Mesenteric fat pad (tissue), 1 donor: ENCODE results near the gene UBXN1. TPM values are rescaled to one million over a fixed set of nuclear protein-coding genes. Genes with fewer than 3 reads are reported as not detected.
A peak's percentile ranks its signal among the peaks of the same experiment; 100 is the strongest.
"Not testable (repeated sequence)": the region's sequence is repeated elsewhere in the genome, so short reads cannot be mapped to it uniquely, and the experiment has no call there.

ENCODE experiments used
- DNase-seq: peaks from one replicate; pipeline ENCODE4 v3.0.0-alpha.2; 2020; ENCODE audit warnings: low spot score
- total RNA-seq: library from RNA; stranded (reverse); fragmentation: NEBNext Ultra II Directional; extraction: Animal tissue kit (Norgen Biotek cat#: 25700); gene quantifications from one replicate; pipeline ENCODE4 v1.2.1, GENCODE V29; 2021
- donor health status: DM: yes; HTN: yes; CAD: no.

Gene UBXN1
- total RNA-seq, 1 donor from 2014 or later = 108 TPM

DNA sequence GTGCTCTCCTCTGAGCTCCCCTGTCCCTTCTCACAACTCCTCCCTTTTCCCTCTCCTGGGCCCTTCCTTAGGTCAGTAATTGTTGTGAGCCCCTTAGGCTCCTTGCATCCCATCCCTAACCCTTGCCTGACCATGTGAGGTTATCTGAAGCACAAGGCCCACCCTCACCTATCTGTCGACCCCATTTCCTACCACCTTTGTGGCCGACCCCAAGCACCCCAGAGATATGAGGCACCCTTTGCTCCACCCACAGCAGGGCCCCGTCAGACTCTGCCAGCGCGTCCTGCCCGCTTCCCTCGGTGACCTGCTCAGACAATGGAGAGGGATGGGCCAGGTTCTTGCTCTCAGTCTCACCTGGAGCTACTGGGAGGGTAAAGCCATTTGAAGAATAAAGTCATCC is 29.9 kb upstream of the UBXN1 start:
- no peak for DNase-seq

DNA sequence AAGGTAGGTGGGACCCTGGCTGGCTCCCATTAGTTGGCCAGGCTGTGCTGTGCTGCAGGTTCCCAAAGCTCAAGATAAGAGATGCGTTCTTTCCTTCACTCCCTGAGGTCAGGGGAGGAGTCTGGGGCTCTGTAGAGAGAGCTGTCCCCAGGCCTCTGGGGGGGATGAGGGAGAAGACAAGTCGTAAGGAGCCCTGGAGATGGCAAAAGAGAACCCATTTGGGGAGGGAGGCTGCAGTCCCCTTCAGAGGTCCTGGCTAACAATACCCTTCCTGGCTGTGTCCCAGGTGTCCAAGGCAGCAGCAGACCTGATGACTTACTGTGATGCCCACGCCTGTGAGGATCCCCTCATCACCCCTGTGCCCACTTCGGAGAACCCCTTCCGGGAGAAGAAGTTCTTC is 29.5 kb upstream of the UBXN1 start:
- DNase-seq = no peak

DNA sequence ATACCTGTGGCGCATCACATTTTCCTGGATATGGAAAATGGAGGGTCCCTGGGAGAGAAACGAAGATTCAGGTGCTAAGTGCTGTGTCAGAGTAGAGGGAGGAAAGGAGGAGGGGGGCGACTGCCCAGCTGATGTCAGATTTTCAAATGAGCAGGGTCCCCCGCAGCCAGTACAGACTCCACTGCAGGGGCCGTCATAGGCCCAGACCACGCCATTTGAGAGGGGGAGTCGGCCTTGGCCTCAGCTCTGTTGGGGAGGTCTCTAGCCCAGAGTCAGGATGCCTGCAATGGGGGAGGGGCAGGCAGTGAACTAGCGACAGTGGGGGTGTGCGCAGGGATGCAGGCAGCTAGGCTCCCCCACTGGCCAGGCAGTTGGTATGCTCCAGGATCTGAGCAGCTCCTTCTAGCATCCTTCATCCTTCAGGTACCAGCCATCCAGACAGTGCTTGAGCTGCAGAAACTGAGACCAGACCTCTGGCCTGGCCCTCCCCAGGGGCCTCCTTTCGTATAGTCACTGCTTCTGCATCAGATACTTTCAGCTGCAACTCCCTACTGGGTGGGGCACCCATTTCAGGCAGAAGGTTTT is 28.5 kb upstream of the UBXN1 start, which contains the start of the genes BSCL2 and GNG3:
Gene BSCL2 (minus strand): TSS at position 148 of the 585 bp plus-strand sequence. CDS start 229 bp downstream, outside the sequence.
Gene GNG3 (plus strand): TSS at position 400 of the 585 bp plus-strand sequence. CDS start 620 bp downstream, outside the sequence.
- no peak for DNase-seq

DNA sequence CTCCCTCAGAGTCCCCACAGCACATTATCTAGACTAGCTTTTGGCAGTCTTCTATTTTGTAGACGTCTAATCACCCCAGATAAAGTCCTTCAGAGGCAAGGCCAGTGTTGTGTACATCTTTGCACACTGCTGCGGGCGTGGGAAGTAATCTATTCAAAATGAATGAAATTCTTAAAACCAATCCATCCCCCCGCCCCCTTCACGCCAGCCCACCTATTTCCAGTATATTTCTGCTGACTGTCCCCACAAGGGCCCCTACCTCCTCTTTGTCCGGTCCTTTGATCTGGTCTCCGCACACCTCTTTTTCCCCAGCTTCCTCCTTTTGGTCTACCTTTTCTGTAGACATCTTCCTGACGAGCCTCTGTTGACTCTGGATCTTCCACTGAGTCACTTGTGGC is 28.0 kb upstream of the UBXN1 start:
- DNase-seq = no peak

- peak; percentile 99 for DNase-seq
Observed at GRCh38 chr11:62705880-62706849, 27.3 kb upstream of the UBXN1 start.

GRCh38 chr11:62705413-62705812 is 26.5 kb upstream of the UBXN1 start:
- DNase-seq = no peak

GRCh38 chr11:62703921-62704320 is 25.0 kb upstream of the UBXN1 start:
- DNase-seq = not testable (repeated sequence)

DNA sequence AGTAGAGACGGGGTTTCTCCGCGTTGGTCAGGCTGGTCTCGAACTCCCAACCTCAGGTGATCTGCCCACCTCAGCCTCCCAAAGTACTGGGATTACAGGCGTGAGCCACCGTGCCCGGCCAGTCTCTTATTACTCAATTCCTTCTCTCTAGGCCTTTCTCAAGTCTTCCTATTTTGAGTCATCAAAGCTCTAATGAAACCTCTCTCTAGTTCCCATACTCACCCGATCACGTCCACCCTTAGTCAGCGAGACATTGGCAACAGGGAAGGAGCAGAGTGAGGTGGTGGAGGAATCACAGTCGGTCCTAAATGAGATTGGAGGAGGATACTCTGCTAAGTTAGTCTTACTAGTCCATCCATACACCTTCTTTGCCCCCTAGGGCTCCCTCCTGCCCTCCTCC is 23.4 kb upstream of the UBXN1 start:
- DNase-seq = no peak

DNA sequence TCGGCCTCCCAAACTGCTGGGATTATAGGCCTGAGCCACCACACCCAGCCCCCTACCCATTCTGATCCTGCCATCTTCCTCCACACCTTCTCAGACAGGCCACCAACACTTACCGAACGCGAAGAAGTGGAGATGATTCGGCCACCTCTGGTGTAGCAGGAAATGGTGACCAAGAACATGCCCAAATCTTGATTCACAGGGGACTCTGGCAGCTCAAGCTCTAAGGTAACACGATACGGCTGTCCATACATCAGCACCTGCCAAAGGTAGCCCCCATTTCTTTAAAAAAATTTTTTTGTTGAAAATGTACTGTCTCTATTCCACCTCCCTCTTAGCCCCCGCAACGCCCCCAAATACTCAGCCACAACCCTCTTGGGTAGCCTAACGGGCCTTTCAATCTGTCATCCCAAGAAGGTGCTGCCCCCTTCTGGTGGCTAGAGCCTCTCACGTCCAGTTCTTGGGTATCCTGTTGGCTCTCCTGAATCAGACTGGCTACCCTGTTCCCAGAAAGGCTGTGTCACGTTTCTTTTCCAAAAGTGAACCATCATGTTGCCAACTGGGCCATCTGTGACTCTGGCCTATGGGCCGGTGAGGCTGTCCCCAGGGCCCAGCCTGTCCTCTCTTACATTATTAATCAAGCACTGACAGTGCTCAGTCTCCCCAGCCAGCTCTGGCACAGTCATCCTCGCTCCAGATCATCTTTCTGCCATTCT is 15.7 kb upstream of the UBXN1 start:
- DNase-seq = no peak

- not testable (repeated sequence) for DNase-seq
Observed at GRCh38 chr11:62693624-62694023, 14.8 kb upstream of the UBXN1 start.

- no peak for DNase-seq
Observed at GRCh38 chr11:62689421-62690183, 10.7 kb upstream of the UBXN1 start, which contains the start of gene LRRN4CL. LRRN4CL (minus strand) TSS chr11:62689530; CDS start chr11:62688508, 1,022 bp downstream.

GRCh38 chr11:62688491-62688890 is 9.6 kb upstream of the UBXN1 start:
- no peak for DNase-seq

GRCh38 chr11:62687508-62688396 is 8.9 kb upstream of the UBXN1 start:
- DNase-seq = no peak

DNA sequence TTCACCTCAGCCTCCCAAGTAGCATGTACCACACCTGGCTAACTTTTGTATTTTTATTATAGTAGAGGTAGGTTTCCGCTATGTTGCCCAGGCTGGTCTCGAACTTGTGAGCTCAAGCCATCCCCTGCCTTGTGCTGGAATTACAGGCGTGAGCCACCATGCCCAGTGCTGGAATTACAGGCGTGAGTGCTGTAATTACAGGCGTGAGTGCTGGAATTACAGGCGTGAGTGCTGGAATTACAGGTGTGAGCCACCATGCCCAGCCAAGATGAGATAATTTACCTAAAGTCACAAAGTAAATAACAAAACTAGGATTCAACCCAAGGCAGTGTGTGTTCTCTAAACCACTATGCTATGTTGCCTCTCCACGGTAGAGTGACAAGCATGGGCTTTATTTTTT is 3.6 kb upstream of the UBXN1 start:
- DNase-seq = no peak

- no peak for DNase-seq
Observed at GRCh38 chr11:62680825-62681240, 2.0 kb upstream of the UBXN1 start.

- no peak for DNase-seq
Observed at GRCh38 chr11:62678433-62678769, 472 bp downstream of the UBXN1 start.

DNA sequence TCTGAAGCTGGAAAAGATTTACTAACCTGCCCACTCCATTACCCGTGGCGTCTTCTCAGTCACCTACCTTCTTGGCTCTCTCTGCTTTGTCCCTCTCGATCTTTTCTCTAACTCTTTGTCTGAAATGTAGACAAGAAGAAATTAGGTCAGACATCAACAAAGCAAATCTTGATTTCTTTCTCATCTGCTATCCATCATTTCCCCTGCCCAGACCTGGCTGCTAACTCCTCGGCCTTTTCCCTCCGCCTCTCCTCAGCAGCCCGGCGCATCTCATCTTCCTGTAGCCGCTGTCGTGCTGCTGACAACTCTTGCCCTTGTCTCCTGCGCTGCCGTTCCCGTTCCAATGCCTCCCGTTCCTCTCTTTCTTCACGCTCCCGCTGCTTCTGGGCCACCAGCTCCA is 1.2 kb downstream of the UBXN1 start:
- DNase-seq = no peak

GRCh38 chr11:62677156-62677555 is 1.7 kb downstream of the UBXN1 start:
- no peak for DNase-seq

- DNase-seq = no peak
Observed at GRCh38 chr11:62676698-62677097, 2.2 kb downstream of the UBXN1 start.

- DNase-seq = not testable (repeated sequence)
Observed at GRCh38 chr11:62675415-62675814, 3.5 kb downstream of the UBXN1 start.
